GM23338 (cell line): ENCODE measurements around the gene GRID1. TPM values are rescaled to one million over a fixed set of nuclear protein-coding genes. Genes with fewer than 3 reads are reported as not detected.

Experiments used
- ATAC-seq: fragments of 200-7000 bp; cut with Tn5 transposase; 3 replicates; pipeline ENCODE4 v1.9.1; 2020
- DNase-seq: peaks from one replicate; pipeline ENCODE4 v3.0.0-alpha.2; 2015; ENCODE audit warnings: low spot score
- H2AFZ ChIP-seq: fragments of 200-600 bp; sonication (generic); 2 replicates; pipeline ENCODE4 v1.8.0; 2016; ENCODE audit warnings: antibody characterized with exemption, mild to moderate bottlenecking, moderate library complexity
- H3F3A ChIP-seq: fragments of 200-600 bp; sonication (generic); replicated peaks from 2 replicates; pipeline ENCODE4 v1.8.0; 2017; ENCODE audit warnings: antibody characterized with exemption, mixed run types, low read depth
- H3K27ac ChIP-seq: fragments of 200-600 bp; sonication (generic); 2 replicates; pipeline ENCODE4 v1.6.1; 2016; ENCODE audit warnings: low read depth
- H3K27me3 ChIP-seq: fragments of 200-600 bp; sonication (generic); 2 replicates; pipeline ENCODE4 v1.8.0; 2016; ENCODE audit warnings: mild to moderate bottlenecking, mixed run types, moderate library complexity; ENCODE audit not compliant: insufficient read depth
- H3K36me3 ChIP-seq: fragments of 200-600 bp; sonication (generic); 2 replicates; pipeline ENCODE4 v1.8.0; 2016; ENCODE audit warnings: mild to moderate bottlenecking; ENCODE audit not compliant: insufficient read depth
- H3K4me1 ChIP-seq: fragments of 200-600 bp; sonication (generic); 2 replicates; pipeline ENCODE4 v1.8.0; 2016; ENCODE audit warnings: mild to moderate bottlenecking, moderate library complexity; ENCODE audit not compliant: insufficient read depth
- H3K4me2 ChIP-seq: fragments of 200-600 bp; sonication (generic); 2 replicates; pipeline ENCODE4 v1.7.1; 2017; ENCODE audit warnings: mixed run types
- H3K4me3 ChIP-seq: fragments of 200-600 bp; sonication (generic); 2 replicates; pipeline ENCODE4 v1.6.1; 2016; ENCODE audit warnings: mixed run types
- H3K79me2 ChIP-seq: fragments of 200-600 bp; sonication (generic); replicated peaks from 2 replicates; pipeline ENCODE4 v1.8.0; 2017; ENCODE audit warnings: mild to moderate bottlenecking; ENCODE audit not compliant: insufficient read depth
- H3K9me2 ChIP-seq: fragments of 200-600 bp; sonication (generic); 2 replicates; pipeline ENCODE4 v1.8.0; 2017; ENCODE audit not compliant: insufficient read depth
- H4K20me1 ChIP-seq: fragments of 200-600 bp; sonication (generic); replicated peaks from 2 replicates; pipeline ENCODE4 v1.8.0; 2017; ENCODE audit warnings: mild to moderate bottlenecking; ENCODE audit not compliant: insufficient read depth
- H3K27ac Mint-ChIP-seq: 2 replicates; pipeline ENCODE4 v1.8.0; 2020; ENCODE audit warnings: inconsistent platforms, mild to moderate bottlenecking, moderate library complexity, mixed read lengths
- H3K27me3 Mint-ChIP-seq: 3 replicates; pipeline ENCODE4 v1.8.0; 2022; ENCODE audit warnings: low read depth, mild to moderate bottlenecking, moderate library complexity, mixed read lengths, inconsistent platforms; ENCODE audit not compliant: insufficient read depth, poor library complexity
- H3K36me3 Mint-ChIP-seq: 3 replicates; pipeline ENCODE4 v1.8.0; 2021; ENCODE audit warnings: low read depth, mild to moderate bottlenecking, inconsistent platforms, moderate library complexity, mixed read lengths
- H3K4me1 Mint-ChIP-seq: 3 replicates; pipeline ENCODE4 v1.8.0; 2020; ENCODE audit warnings: mild to moderate bottlenecking, inconsistent platforms, mixed read lengths
- H3K4me3 Mint-ChIP-seq: 3 replicates; pipeline ENCODE4 v1.8.0; 2021; ENCODE audit warnings: moderate library complexity, mild to moderate bottlenecking, inconsistent platforms, mixed read lengths
- H3K9me3 Mint-ChIP-seq: 3 replicates; pipeline ENCODE4 v1.8.0; 2020; ENCODE audit warnings: moderate library complexity, mild to moderate bottlenecking, inconsistent platforms, mixed read lengths
- CREB1 ChIP-seq: fragments of 250-450 bp; sonication (Bioruptor Pico); IDR thresholded peaks from 2 replicates; pipeline ENCODE4 v1.5.0; 2020; ENCODE audit warnings: low read depth, mild to moderate bottlenecking, moderate library complexity
- CTCF ChIP-seq, 2 experiments: fragments of 200-600 bp in 1 of 2; sonication (generic) in 1 of 2; conservative IDR thresholded peaks; 2 replicates each; pipeline versions ENCODE4 v1.5.1 to v1.6.1; 2016 to 2017; ENCODE audit warnings: antibody characterized with exemption in 2 of 2, low read depth in 2 of 2, mild to moderate bottlenecking in 2 of 2, moderate library complexity in 1 of 2
- EZH2 ChIP-seq: fragments of 200-600 bp; sonication (generic); IDR thresholded peaks from one replicate; pipeline ENCODE4 v1.8.0; 2017; ENCODE audit warnings: antibody characterized with exemption, mild to moderate bottlenecking, low read depth; ENCODE audit not compliant: unreplicated experiment
- EZH2phosphoT487 ChIP-seq: fragments of 200-600 bp; sonication (generic); IDR thresholded peaks from one replicate; pipeline ENCODE4 v1.8.1; 2018; ENCODE audit warnings: antibody characterized with exemption; ENCODE audit not compliant: unreplicated experiment
- JUNB ChIP-seq: IDR thresholded peaks from one replicate; pipeline ENCODE4 v1.6.1; 2016; ENCODE audit warnings: antibody characterized with exemption; ENCODE audit not compliant: unreplicated experiment
- NANOG ChIP-seq: IDR thresholded peaks from 2 replicates; pipeline ENCODE4 v1.6.1; 2016; ENCODE audit warnings: antibody characterized with exemption, borderline replicate concordance
- POLR2AphosphoS5 ChIP-seq: IDR thresholded peaks from 2 replicates; pipeline ENCODE4 v1.6.1; 2016; ENCODE audit warnings: antibody characterized with exemption, low read depth
- STAT1 ChIP-seq: IDR thresholded peaks from one replicate; pipeline ENCODE4 v1.6.1; 2016; ENCODE audit warnings: antibody characterized with exemption; ENCODE audit not compliant: unreplicated experiment
- ZNF114 ChIP-seq: fragments of 250-450 bp; sonication (Bioruptor Pico); IDR thresholded peaks from 2 replicates; pipeline ENCODE4 v1.5.0; 2020; ENCODE audit warnings: mild to moderate bottlenecking, moderate library complexity
- ZNF331 ChIP-seq: fragments of 250-450 bp; sonication (Bioruptor Pico); IDR thresholded peaks from 2 replicates; pipeline ENCODE4 v1.5.0; 2020; ENCODE audit warnings: low read depth, mild to moderate bottlenecking, moderate library complexity
- polyA plus RNA-seq: library from polyadenylated mRNA; unstranded; fragments of >200 nt; fragmentation: Nextera tagmentation; extraction: Ambion mirVana; gene quantifications from 2 replicates; pipeline ENCODE4 v1.2.1, GENCODE V29; 2016
- total RNA-seq: library from RNA; depleted of rRNA; stranded (reverse); fragments of >200 nt; shearing (Covaris generic); gene quantifications from 2 replicates; pipeline ENCODE4 v1.2.3, GENCODE V29; 2014
- TF ChIP-seq, protein P1 (sequence below): IDR thresholded peaks from one replicate; pipeline ENCODE4 v1.6.1; 2018; ENCODE audit warnings: antibody characterized with exemption; ENCODE audit not compliant: unreplicated experiment
- TF ChIP-seq, protein P2 (sequence below): IDR thresholded peaks from 2 replicates; pipeline ENCODE4 v1.6.1; 2016; ENCODE audit warnings: antibody characterized with exemption

GRID1 gene
- total and polyA plus RNA-seq, 2 experiments from 2014 or later, result 0.14 to 0.15 TPM

- TF ChIP-seq CTCF (conservative IDR thresholded peaks at IDR 0.05; ENCODE audit: low read depth in 2 of 2), result no peak
Observed at GRCh38 chr10:86209726-86210125, 156.9 kb downstream of the GRID1 start (continued).

- no peaks in the 10 kb centered on the region for H3K4me1 ChIP-seq
- no peak overlapping the region for H3K27ac ChIP-seq
- no peaks in the 10 kb centered on the region for H3K79me2 ChIP-seq
- no peaks in the 10 kb centered on the region for H4K20me1 ChIP-seq
- Mint-ChIP-seq H3K27ac (no peak overlapping the region), H3K27me3 (peaks cover 12% of the 10 kb centered on the region), H3K36me3 (no peaks in the 10 kb centered on the region), H3K4me1 (peaks cover 9% of the 10 kb centered on the region), H3K9me3 (no peaks in the 10 kb centered on the region; the same call in 2 of the 3 replicates), H3K4me3 (no peak overlapping the region)
- H3K4me3 ChIP-seq, result no peak overlapping the region
- H2AFZ ChIP-seq, result no peak overlapping the region
- TF ChIP-seq CREB1 (CRISPR knock-in tag) (no peak), CTCF (conservative IDR thresholded peaks at IDR 0.05; ENCODE audit: low read depth in 2 of 2) (no peak), EZH2phosphoT487 (no peak), JUNB (no peak), STAT1 (no peak), POLR2AphosphoS5 (no peak), NANOG (no peak), ZNF331 (CRISPR knock-in tag) (no peak), EZH2 (no peak), ZNF114 (CRISPR knock-in tag) (no peak)
- TF ChIP-seq, protein P1, sequence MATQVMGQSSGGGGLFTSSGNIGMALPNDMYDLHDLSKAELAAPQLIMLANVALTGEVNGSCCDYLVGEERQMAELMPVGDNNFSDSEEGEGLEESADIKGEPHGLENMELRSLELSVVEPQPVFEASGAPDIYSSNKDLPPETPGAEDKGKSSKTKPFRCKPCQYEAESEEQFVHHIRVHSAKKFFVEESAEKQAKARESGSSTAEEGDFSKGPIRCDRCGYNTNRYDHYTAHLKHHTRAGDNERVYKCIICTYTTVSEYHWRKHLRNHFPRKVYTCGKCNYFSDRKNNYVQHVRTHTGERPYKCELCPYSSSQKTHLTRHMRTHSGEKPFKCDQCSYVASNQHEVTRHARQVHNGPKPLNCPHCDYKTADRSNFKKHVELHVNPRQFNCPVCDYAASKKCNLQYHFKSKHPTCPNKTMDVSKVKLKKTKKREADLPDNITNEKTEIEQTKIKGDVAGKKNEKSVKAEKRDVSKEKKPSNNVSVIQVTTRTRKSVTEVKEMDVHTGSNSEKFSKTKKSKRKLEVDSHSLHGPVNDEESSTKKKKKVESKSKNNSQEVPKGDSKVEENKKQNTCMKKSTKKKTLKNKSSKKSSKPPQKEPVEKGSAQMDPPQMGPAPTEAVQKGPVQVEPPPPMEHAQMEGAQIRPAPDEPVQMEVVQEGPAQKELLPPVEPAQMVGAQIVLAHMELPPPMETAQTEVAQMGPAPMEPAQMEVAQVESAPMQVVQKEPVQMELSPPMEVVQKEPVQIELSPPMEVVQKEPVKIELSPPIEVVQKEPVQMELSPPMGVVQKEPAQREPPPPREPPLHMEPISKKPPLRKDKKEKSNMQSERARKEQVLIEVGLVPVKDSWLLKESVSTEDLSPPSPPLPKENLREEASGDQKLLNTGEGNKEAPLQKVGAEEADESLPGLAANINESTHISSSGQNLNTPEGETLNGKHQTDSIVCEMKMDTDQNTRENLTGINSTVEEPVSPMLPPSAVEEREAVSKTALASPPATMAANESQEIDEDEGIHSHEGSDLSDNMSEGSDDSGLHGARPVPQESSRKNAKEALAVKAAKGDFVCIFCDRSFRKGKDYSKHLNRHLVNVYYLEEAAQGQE, result no peak
- TF ChIP-seq, protein P2, sequence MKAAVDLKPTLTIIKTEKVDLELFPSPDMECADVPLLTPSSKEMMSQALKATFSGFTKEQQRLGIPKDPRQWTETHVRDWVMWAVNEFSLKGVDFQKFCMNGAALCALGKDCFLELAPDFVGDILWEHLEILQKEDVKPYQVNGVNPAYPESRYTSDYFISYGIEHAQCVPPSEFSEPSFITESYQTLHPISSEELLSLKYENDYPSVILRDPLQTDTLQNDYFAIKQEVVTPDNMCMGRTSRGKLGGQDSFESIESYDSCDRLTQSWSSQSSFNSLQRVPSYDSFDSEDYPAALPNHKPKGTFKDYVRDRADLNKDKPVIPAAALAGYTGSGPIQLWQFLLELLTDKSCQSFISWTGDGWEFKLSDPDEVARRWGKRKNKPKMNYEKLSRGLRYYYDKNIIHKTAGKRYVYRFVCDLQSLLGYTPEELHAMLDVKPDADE, result no peak
- no peak overlapping the region for H3K4me2 ChIP-seq
- H3K9me2 ChIP-seq, result no peaks in the 10 kb centered on the region
- ATAC-seq (no peak), DNase-seq (no peak)
- no peaks in the 10 kb centered on the region for H3K36me3 ChIP-seq
- no peaks in the 10 kb centered on the region for H3F3A ChIP-seq
- no peaks in the 10 kb centered on the region for H3K27me3 ChIP-seq
Observed at GRCh38 chr10:86207226-86207625, 159.4 kb downstream of the GRID1 start.
